ENCODE results near the gene SLC25A30. TPM values are rescaled to one million over a fixed set of nuclear protein-coding genes. Genes with fewer than 3 reads are reported as not detected.
"Not testable (repeated sequence)": the region's sequence is repeated elsewhere in the genome, so short reads cannot be mapped to it uniquely, and the experiment has no call there.

SLC25A30 gene
- total RNA-seq, 1 experiment from 2014 or later = 7.1 TPM

GRCh38 chr13:45432737-45433380 is 14.7 kb upstream of the SLC25A30 start:
- no peak for DNase-seq (ENCODE audit: low spot score)

- DNase-seq (ENCODE audit: low spot score) = not testable (repeated sequence)
Observed at GRCh38 chr13:45426056-45426841, 8.1 kb upstream of the SLC25A30 start.

DNA sequence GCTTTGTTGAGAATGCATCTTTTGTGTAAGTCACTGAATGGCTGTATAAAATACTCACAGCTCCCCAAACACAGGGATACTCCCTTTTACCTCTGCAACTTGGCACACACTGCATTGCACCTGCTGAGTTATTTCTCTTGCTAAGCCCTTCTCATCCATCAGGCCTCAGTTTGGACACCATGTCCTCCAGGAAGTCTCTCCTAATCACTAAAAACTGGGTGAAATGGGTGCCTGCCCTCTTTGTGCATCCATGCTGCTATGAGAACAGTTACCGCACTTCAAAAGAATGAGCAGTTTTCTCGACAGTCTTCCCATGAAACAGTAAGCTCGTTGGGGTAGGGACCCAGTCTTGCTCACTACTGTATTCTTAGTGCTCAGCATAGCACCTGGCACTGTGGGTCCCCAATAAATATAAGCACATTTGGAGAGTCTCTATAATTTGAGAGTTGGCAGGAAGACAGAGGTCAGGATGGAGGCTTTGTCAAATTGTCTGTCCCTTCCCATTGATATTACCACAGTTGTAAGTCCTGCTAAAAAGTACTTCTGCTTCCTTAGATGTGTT is 4.6 kb upstream of the SLC25A30 start:
- DNase-seq (ENCODE audit: low spot score) = no peak

DNA sequence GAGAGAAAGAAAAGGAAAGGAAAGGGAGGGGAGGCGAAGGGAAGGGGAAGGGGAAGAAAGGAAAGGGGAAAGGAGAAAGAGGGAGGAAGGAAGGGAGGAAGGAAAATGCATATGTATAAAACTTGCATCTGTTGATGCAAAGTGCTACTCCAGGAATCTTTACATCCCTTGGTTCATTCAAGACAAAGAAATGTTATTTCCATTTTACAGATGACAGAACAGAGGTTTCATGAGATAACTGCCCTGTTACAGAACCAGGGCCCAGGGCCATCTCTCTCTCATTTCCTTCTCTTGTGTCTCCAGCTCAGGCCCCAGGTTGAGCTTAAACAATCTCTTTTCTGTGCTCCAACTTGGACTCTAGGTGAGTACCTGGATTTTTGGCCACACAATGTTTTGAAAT is 1.8 kb upstream of the SLC25A30 start:
- no peak for DNase-seq (ENCODE audit: low spot score)

DNA sequence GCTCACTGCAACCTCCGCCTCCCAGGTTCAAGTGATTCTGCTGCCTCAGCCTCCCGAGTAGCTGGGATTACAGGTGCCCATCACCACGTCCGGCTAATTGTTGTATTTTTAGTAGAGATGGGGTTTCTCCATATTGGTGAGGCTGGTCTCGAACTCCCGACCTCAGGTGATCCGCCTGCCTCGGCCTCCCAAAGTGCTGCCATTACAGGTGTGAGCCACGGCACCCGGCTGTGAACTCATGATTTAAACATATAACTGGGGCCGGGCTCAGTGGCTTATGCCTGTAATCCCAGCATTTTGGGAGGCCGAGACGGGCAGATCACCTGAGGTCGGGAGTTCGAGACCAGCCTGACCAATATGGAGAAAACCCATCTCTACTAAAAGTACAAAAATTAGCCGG is 1.2 kb upstream of the SLC25A30 start:
- not testable (repeated sequence) for DNase-seq (ENCODE audit: low spot score)

GRCh38 chr13:45416516-45417128 is 1.6 kb downstream of the SLC25A30 start:
- no peak for DNase-seq (ENCODE audit: low spot score)

DNA sequence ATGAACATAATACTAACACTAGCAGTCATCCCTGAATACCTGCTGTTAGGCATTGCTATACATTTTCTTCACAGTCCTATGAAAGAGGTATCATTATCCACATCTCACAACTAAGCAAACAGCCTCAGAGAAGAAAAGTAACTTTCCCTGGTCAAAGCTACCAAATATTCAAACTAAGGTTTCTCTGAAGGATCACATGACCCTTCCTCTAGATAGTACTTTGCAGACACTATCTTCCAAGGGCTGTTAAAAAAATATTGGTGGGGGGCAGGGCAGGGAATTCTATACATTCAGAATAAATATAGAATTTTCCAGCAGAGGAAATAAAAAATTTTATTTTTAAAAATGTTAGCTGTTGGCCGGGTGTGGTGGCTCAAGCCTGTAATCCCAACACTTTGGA is 3.1 kb downstream of the SLC25A30 start:
- DNase-seq (ENCODE audit: low spot score) = no peak

DNA sequence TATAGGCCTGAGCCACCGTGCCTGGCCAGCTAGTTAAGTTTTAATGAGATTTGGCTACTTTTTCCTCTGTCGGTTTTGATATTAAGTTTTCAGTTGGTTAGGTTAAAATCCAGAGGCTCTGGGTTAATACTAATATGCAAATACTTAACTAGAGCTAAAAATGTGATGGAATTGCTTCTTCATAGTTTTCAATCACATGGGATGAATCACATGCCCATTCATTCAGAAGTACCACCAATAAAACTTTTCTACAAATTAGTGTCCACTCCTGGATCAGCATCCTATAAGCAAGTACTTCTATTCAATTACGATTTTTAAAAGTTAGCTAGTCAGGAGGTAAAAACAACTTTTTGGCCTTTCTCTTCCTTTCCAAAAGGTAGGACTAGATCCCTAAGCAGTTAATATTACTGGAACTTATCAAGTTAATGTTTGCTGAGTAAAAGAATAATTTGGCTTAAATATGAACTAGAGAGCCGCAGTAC is 4.3 kb downstream of the SLC25A30 start:
- no peak for DNase-seq (ENCODE audit: low spot score)

DNA sequence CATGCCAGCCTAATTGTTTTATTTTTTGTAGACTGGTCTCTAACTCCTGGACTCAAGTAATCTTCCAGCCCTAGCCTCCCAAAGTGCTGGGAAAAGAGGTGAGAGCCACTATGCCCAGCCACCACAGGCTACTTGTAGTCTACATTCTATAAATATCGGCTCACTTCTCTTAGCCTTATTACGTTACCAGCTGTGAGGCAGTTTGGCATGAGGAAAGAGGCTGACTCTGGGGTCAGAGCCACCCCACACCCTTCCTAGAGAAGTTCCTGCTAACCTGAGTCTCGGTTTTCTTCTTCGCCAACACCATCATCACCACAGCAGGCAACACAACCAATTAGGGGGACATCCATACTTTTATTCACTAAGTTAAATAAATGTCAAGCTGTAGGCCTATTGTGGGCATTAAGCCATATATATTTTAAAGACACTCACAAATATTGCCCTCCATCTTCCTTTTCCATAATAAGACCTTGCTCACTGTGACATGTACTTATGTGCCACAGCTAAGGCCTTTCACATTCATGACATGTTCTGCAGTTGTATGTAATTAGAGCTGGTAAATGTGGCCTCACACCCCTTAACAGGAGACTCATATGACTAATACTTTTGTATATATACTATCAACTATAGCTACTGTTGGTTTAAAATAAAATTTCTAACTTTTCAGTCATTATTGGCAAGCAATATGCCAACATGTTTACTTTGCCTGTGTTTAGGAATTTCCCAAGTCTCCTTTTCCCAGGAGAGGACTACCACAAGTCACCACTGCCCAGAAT is 5.7 kb downstream of the SLC25A30 start:
- DNase-seq (ENCODE audit: low spot score) = no peak

- DNase-seq (ENCODE audit: low spot score) = no peak
Observed at GRCh38 chr13:45411631-45412030, 6.5 kb downstream of the SLC25A30 start.

DNA sequence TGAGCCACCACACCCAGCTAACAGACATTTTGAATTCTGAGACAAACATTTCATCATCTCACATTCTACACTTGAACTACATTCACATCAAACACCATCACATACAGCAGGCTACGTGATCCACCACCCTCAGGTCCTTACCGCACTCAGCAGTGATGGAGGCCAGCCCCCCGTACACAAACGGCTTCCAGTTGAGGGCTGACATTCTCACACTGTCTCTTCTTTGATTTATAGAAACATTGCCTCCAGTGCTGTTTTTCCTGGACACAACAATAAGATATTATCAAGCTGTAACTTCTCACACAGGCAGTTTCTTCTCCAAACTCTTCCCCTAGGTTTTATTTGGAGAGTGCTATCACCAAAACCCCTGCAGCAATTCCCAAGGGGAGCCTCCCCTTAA is 7.0 kb downstream of the SLC25A30 start:
- DNase-seq (ENCODE audit: low spot score) = no peak

GRCh38 chr13:45410466-45410865 is 7.7 kb downstream of the SLC25A30 start:
- DNase-seq (ENCODE audit: low spot score) = no peak

DNA sequence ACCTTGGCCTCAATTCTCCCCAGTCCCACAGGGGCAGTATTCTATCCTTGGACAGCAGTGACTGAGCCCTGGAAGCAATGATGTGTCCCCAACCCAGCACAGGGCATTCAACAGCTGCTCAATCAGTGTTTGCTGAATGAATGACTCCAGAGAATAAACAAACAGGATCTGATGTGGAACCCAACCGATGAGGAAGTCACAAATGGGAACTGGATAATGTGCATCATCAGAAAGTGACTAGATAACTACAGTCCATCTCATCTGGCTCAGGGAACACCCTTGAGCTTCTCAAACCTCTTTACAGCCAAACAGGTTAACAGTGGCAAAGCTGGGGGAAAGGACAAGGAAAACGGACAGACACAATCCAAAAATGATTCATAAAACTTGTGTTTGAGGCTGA is 8.2 kb downstream of the SLC25A30 start:
- no peak for DNase-seq (ENCODE audit: low spot score)

DNA sequence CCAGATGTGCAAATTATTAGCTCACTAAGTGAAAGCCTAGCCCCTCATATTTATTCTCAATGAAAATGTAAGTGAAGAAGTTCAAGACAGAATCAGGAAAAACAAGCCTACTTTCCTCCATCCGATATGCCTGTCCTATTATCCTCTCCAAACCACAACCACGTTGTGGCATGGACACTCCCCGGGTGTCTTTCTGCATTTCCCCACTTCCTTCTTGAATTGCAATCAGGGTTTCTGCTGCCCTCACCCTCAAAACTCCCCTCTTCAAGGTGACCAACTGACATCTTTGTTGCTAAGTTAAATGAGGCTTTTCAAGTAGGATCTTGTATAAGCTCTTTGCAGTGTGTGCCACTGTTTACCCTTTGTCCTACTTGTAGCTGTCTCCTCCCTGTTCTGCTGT is 11.8 kb downstream of the SLC25A30 start:
- no peak for DNase-seq (ENCODE audit: low spot score)

DNA sequence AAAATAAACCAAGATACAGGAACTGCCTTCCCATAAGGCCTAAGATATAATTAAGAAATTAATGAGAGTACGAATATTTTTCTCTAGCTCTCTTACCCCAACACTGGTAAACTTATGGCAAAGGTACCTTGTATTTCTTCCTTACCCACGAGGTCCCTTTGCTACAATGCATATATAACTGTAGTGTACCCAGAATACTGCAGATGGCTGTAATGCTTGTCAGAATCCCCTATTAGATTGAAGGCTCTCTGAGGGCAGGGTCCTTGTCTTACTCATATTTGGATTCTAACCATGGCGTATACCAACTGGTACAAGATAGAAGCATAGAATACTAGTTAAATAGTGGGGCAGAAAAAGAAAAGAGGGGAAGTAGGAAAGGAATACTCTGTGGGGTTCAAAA is 15.1 kb downstream of the SLC25A30 start:
- no peak for DNase-seq (ENCODE audit: low spot score)

DNA sequence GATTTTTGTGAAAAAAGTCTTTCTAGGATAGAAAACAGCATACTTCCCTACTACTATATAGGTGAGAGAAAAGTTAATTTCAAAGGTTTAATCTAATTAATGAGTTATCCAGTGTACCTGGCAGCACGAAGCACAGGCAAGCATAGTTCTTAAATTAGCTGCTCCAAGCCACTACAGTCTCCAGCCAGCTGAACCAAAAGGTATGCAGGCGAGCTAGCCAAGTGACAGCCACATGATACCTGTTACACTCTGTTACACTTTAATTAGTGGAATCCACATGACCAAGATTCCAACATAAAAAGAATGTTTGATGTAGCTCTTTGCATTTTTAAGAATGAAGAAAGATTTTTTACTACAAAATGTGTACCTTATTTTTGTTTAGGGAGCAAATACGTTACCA is 15.5 kb downstream of the SLC25A30 start:
- no peak for DNase-seq (ENCODE audit: low spot score)

DNA sequence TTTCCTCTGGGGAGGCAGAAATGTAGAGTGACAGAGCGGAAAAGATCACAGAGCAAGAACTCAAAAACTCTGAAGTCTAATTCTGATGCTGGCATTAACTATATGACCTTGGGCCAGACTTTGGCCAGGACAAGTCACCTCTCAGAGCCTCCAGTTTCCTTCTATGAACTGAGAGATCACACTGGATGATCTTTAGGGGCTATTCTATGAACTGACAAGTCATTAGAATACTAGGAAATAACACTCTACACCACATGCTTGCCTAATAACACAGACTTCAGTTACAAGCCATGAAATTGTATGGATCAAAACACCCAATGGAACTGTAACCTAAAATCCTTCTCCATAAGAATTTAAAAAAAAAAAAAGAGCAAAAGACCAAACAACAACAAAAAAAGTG is 16.9 kb downstream of the SLC25A30 start:
- DNase-seq (ENCODE audit: low spot score) = no peak

DNA sequence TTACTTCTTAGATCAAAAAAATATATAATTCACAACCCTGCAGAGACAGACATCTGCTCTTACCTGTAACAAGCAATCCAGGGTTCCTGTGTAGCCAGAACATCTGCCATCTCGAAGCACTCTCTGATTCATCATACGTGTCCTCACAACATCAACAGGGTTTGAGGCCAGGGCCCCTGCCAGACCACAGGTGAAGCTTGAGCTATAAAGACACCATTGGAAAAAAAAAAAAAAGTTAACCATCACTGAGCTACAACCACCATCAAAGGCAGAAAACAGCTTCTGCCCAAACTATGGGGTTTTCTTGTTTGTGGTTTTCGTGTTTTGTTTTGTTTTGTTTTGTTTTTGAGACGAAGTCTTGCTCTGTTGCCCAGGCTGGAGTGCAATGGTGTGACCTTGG is 19.3 kb downstream of the SLC25A30 start:
- no peak for DNase-seq (ENCODE audit: low spot score)

- DNase-seq (ENCODE audit: low spot score) = peak; percentile 76
Observed at GRCh38 chr13:45396533-45397095, 21.6 kb downstream of the SLC25A30 start.

GRCh38 chr13:45393941-45394570 is 24.1 kb downstream of the SLC25A30 start:
- DNase-seq (ENCODE audit: low spot score) = peak; percentile 33

DNA sequence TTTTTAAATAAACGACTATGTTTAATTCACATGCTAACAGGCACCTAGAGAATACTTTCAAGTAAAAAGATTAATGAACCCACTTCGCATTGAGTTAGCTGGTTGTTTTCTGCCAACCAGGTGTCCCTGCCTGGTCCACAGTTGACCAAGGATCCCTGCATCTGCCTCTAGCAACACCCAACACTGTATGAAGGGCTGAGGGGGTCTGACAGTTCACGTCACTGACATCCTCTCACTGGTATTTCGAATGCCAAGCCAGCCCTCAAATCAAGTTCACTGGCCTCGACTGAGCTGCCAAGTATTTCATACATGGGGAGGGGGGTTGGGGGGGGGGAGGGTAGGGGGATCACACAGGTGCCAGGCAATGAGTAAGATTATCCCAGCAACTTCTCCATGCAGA is 25.4 kb downstream of the SLC25A30 start:
- DNase-seq (ENCODE audit: low spot score) = no peak

Data from H4 (cell line).